Endodermal cell (in vitro differentiated cells): ENCODE results near the gene KLHL14. TPM values are rescaled to one million over a fixed set of nuclear protein-coding genes. Genes with fewer than 3 reads are reported as not detected.

Source experiments
- DNase-seq: peaks from one replicate; pipeline ENCODE4 v3.0.0-alpha.2; 2017
- H3K27ac ChIP-seq: 2 replicates; pipeline ENCODE4 v1.5.1; 2013; ENCODE audit warnings: mild to moderate bottlenecking, low read depth, low read length, moderate library complexity
- H3K27me3 ChIP-seq: 2 replicates; pipeline ENCODE4 v1.6.1; 2013; ENCODE audit warnings: mild to moderate bottlenecking, low read length, moderate library complexity; ENCODE audit not compliant: insufficient read depth, control insufficient read depth, poor library complexity, severe bottlenecking
- H3K36me3 ChIP-seq: 2 replicates; pipeline ENCODE4 v1.7.0; 2013; ENCODE audit warnings: mild to moderate bottlenecking, low read length, moderate library complexity; ENCODE audit not compliant: control insufficient read depth, insufficient read depth
- H3K4me1 ChIP-seq: one replicate; pipeline ENCODE4 v1.7.0; 2013; ENCODE audit warnings: low read length; ENCODE audit not compliant: control insufficient read depth, insufficient read depth
- H3K4me3 ChIP-seq: 2 replicates; pipeline ENCODE4 v1.5.1; 2013; ENCODE audit warnings: mild to moderate bottlenecking, low read length, moderate library complexity
- H3K9ac ChIP-seq: 2 replicates; pipeline ENCODE4 v1.6.1; 2013; ENCODE audit warnings: mild to moderate bottlenecking, low read length, moderate library complexity; ENCODE audit not compliant: poor library complexity, severe bottlenecking; ENCODE audit errors: extremely low read depth
- H3K9me3 ChIP-seq: 2 replicates; pipeline ENCODE4 v1.6.1; 2013; ENCODE audit warnings: mild to moderate bottlenecking, low read length, moderate library complexity; ENCODE audit not compliant: control insufficient read depth
- H3K27ac Mint-ChIP-seq: 2 replicates; pipeline ENCODE4 v1.8.0; 2020; ENCODE audit warnings: mixed read lengths
- H3K27me3 Mint-ChIP-seq: 2 replicates; pipeline ENCODE4 v1.8.0; 2021; ENCODE audit warnings: mild to moderate bottlenecking, mixed read lengths; ENCODE audit not compliant: insufficient read depth
- H3K36me3 Mint-ChIP-seq: 2 replicates; pipeline ENCODE4 v1.8.0; 2020; ENCODE audit warnings: low read depth, mixed read lengths
- H3K4me1 Mint-ChIP-seq: 2 replicates; pipeline ENCODE4 v1.8.0; 2020; ENCODE audit warnings: mixed read lengths
- H3K4me3 Mint-ChIP-seq: 2 replicates; pipeline ENCODE4 v1.8.0; 2020; ENCODE audit warnings: mild to moderate bottlenecking, moderate library complexity, mixed read lengths
- H3K9me3 Mint-ChIP-seq: 2 replicates; pipeline ENCODE4 v1.8.0; 2020; ENCODE audit warnings: mild to moderate bottlenecking, mixed read lengths
- CTCF ChIP-seq: fragments of 200-600 bp; sonication (generic); conservative IDR thresholded peaks from 2 replicates; pipeline ENCODE4 v1.5.0; 2021; ENCODE audit warnings: antibody characterized with exemption, mild to moderate bottlenecking
- whole genome bisulfite sequencing, 2 experiments: methylation state at CpG; one replicate each; pipeline versions ENCODE4 v1.1.5 to v1.1.7; 2013; ENCODE audit warnings: missing lambda C conversion rate in 2 of 2, mixed read lengths in 1 of 2; ENCODE audit not compliant: insufficient coverage in 1 of 2, insufficient read length in 1 of 2; 5-methylcytosine and 5-hydroxymethylcytosine counted together
- total RNA-seq, 2 donors: library from RNA; stranded (reverse); fragmentation: NEBNext Ultra II Directional in 1 of 2; extraction: Animal tissue kit (Norgen Biotek cat#: 25700) in 1 of 2; gene quantifications; 2 replicates in 1 of 2; 3 replicates in 1 of 2; pipeline ENCODE4 v1.2.1, GENCODE V29; 2021

The KLHL14 gene
- total RNA-seq, 2 donors from 2014 or later = 4.2 TPM

GRCh38 chr18:32732165-32732564, 40.7 kb downstream of the KLHL14 start:
- Histone ChIP-seq H3K4me1 (no peaks in the 10 kb centered on the region), H3K27me3 (no peaks in the 10 kb centered on the region), H3K4me3 (no peak overlapping the region), H3K27ac (no peak overlapping the region), H3K9ac (no peak overlapping the region), H3K36me3 (no peaks in the 10 kb centered on the region), H3K9me3 (peaks cover 6% of the 10 kb centered on the region)
- TF ChIP-seq CTCF = no peak
- H3K27ac Mint-ChIP-seq = no peak overlapping the region
- peaks cover 3% of the 10 kb centered on the region for H3K9me3 Mint-ChIP-seq
- 89 to 97% methylated on average over 1 of the region's 1 CpG for WGBS, 2 experiments
- no peak for DNase-seq
- peaks cover 15% of the 10 kb centered on the region for H3K27me3 Mint-ChIP-seq
- peaks cover 8% of the 10 kb centered on the region for H3K36me3 Mint-ChIP-seq
- peaks cover 3% of the 10 kb centered on the region for H3K4me1 Mint-ChIP-seq
- no peak overlapping the region for H3K4me3 Mint-ChIP-seq

GRCh38 chr18:32730620-32731091, 42.2 kb downstream of the KLHL14 start:
- no peak overlapping the region for H3K4me3 Mint-ChIP-seq
- H3K27me3 ChIP-seq = no peaks in the 10 kb centered on the region
- no peak for DNase-seq
- H3K9ac ChIP-seq = no peak overlapping the region
- H3K27ac ChIP-seq = no peak overlapping the region
- 86 to 94% methylated on average over 5 to 9 of the region's 9 CpGs for WGBS, 2 experiments
- H3K4me3 ChIP-seq = no peak overlapping the region
- no peak for TF ChIP-seq CTCF
- H3K36me3 ChIP-seq = no peaks in the 10 kb centered on the region
- H3K9me3 Mint-ChIP-seq = peaks cover 3% of the 10 kb centered on the region
- H3K4me1 ChIP-seq = no peaks in the 10 kb centered on the region
- H3K27ac Mint-ChIP-seq = no peak overlapping the region
- peaks cover 8% of the 10 kb centered on the region for H3K36me3 Mint-ChIP-seq
- H3K4me1 Mint-ChIP-seq = peaks cover 3% of the 10 kb centered on the region
- peaks cover 14% of the 10 kb centered on the region for H3K27me3 Mint-ChIP-seq
- H3K9me3 ChIP-seq = peaks cover 6% of the 10 kb centered on the region

- Mint-ChIP-seq H3K36me3 (peaks cover 8% of the 10 kb centered on the region), H3K27me3 (peaks cover 14% of the 10 kb centered on the region), H3K4me1 (no peaks in the 10 kb centered on the region), H3K9me3 (peaks cover 3% of the 10 kb centered on the region), H3K4me3 (no peak overlapping the region), H3K27ac (no peak overlapping the region)
- no peaks in the 10 kb centered on the region for H3K4me1 ChIP-seq
- no peak overlapping the region for H3K27ac ChIP-seq
- H3K27me3 ChIP-seq = no peaks in the 10 kb centered on the region
- no peak overlapping the region for H3K9ac ChIP-seq
- no peaks in the 10 kb centered on the region for H3K36me3 ChIP-seq
- peaks cover 6% of the 10 kb centered on the region for H3K9me3 ChIP-seq
- TF ChIP-seq CTCF = no peak
- no peak overlapping the region for H3K4me3 ChIP-seq
- no peak for DNase-seq
- WGBS, 2 experiments = 89 to 94% methylated on average over 2 of the region's 2 CpGs
Observed at GRCh38 chr18:32730068-32730467, 42.8 kb downstream of the KLHL14 start.
